ENCODE measurements around the gene C14orf132.

Gene C14orf132

DNA sequence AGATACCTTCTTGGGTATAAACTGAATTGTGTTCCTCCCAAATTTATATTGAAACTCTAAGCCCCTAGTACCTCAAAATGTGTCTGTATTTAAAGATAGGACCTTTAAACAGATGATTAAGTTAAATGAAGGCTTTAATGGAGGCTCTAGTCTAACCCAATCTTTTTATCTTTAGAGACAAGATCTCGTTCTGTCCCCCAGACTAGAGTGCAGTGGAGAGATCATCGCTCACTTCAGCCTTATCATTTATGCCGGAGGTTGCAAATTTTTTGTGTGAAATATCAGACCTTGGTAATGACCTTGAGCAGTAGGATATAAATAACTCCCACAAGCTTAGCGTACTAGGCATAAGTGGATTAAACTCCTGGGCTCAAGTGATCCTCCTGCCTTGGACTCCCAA lies 81.8 kb downstream of the C14orf132 start:
- no peak for DNase-seq (ENCODE audit: low read depth)

GRCh38 chr14:96121660-96122395 lies 82.7 kb downstream of the C14orf132 start:
- DNase-seq (ENCODE audit: low read depth), result no peak

- DNase-seq (ENCODE audit: low read depth), result no peak
Observed at GRCh38 chr14:96122496-96122895, 83.3 kb downstream of the C14orf132 start.

DNA sequence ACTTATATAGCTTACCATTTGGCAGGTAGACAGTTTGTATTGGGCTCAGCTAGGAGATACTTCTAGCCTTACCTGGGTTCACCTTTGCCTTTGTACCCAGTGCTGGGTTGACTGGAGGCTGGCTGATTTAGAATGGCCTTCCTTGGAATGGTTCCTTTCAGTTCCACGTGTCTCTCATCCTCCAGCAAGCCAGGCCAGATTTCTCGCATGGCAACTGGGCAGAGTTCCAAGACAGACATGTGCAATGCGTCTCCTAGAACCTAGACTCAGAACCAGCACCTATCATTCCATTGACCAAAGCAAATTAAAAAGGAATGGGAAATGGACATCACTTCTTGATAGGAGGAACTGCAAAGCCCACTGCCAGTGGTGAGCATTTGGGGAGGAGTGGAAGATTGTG lies 86.4 kb downstream of the C14orf132 start:
- DNase-seq (ENCODE audit: low read depth), result no peak

DNA sequence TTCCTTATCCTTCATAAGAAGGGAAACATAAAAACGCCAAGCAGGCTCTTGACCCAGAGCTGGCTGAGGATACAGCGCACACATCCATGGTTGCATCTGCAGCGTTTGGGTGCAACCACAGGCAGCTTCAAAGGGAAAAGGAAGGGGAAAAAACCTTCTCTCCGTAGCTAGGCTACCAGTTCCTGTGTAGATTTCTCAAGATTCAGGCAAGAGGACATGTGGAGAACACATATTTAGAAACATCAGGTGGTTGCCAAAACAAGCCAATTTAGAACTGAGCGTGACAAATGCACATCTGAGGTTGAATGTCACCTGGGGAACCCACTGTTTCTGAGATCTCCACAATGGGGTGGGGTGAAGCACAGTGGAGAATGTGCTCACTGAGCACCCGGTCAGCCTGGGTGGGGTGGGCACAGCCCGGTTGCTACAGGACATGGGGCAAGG lies 87.2 kb downstream of the C14orf132 start:
- DNase-seq (ENCODE audit: low read depth), result no peak

- no peak for DNase-seq (ENCODE audit: low read depth)
Observed at GRCh38 chr14:96126783-96127271, 87.7 kb downstream of the C14orf132 start.

GRCh38 chr14:96129128-96129736 lies 90.1 kb downstream of the C14orf132 start:
- DNase-seq (ENCODE audit: low read depth), result no peak

- DNase-seq (ENCODE audit: low read depth), result no peak
Observed at GRCh38 chr14:96130391-96130790, 91.2 kb downstream of the C14orf132 start.

- DNase-seq (ENCODE audit: low read depth), result no peak
Observed at GRCh38 chr14:96130854-96131253, 91.7 kb downstream of the C14orf132 start.

DNA sequence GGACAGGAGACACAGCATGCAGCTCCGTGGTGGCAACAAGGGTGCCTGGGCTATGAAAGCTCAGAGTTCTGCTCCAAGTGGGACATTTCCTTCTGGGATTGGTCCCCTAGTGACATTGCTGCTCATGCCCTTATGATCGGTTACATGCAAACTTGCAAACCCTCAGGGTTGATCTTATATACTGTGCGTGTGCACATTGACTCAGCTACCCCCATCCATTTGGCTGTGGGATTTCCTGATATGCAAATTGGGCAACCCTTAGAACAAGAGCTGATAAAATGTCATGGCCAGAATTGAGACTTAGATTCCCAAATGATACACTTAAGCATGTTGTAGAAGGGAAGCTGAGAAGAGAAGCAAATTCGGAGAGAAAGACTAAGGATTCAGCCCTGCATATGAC lies 92.7 kb downstream of the C14orf132 start:
- DNase-seq (ENCODE audit: low read depth), result no peak

- no peak for DNase-seq (ENCODE audit: low read depth)
Observed at GRCh38 chr14:96134508-96134907, 95.3 kb downstream of the C14orf132 start.

DNA sequence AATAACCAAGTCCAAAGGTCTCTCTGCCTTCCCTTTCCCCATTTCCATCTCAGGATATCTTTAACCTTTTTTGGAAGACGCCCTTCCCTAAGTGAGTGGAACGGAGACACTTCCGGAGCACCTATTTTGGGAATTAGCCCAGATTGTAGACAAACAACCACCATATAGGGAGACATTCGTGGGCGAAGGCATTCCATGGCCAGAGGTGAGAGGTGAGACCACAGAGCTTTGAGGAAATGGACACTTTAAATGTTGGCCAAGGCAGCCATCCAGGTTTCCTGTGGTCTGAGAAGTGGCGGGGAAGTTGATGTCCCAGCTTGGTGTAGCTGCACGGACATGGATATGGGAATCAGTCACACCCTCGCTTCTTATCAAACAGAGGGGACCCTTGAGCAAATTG lies 96.1 kb downstream of the C14orf132 start:
- DNase-seq (ENCODE audit: low read depth), result no peak

DNA sequence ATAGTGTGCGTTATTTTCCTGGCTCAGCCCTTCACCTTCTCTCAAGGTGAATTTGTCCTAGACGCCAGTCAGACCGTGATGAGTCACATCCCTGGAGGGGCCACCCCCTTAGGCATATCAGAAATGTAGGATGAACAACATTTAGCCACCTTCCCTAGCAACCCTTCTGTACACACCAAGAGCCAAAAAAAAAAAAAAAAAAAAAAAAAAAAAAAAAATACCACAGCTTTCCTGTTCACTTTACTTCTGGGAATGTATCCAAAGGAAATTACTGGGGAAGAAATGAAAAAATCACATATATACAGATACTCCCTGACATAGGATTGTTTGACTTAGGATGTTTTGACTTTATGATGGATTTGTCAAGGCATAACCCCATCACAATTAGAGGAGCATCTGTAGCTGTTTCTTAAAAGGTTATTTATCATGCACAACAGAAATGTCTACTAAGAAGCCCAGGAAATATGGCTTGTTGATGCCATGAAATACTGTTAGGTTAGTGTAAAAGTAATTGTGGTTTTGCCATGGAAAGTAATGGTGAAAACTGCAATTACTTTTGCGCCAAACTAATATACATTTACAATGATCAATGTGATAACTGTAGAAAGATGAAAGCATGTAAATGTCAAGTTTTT lies 97.3 kb downstream of the C14orf132 start:
- DNase-seq (ENCODE audit: low read depth), result peak; percentile 61

DNA sequence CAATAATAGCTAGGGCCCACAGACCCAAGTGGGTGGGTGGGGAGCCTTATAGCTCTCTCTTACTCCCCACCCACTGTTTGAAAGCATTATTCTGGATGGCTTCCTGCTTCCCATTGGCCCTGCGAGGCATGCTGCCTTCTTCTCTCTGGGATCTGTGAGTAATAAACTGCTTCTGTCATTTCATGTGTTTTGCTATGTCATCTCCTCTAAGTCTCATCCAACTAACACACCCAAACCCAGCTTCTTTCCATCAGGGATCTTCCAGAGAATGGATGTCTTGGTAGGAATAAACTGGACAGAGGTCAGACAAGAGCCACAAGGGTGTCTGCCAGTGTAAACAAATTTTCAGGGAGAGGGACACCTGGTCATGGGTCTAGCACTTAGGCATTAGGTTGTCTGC lies 99.1 kb downstream of the C14orf132 start:
- no peak for DNase-seq (ENCODE audit: low read depth)

GRCh38 chr14:96139169-96139568 lies 100.0 kb downstream of the C14orf132 start:
- no peak for DNase-seq (ENCODE audit: low read depth)

DNA sequence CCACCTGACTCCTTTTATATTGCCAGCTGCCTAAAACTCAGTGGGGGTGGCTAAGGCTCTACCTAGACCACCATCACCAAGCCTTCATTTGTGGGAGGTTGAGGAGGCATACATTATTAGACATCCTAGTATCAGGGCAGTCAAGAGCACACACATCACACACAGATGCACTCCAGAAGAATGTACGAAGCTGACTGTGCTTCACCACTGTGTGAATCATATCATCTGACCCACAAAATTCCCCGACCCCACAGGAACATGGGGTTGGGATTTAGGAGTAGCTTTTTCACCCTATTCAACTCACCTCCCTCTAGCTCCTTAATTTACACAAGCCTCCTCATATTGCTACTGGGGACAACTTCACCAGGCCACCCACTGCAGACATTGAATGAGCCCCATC lies 100.7 kb downstream of the C14orf132 start:
- DNase-seq (ENCODE audit: low read depth), result no peak

GRCh38 chr14:96140952-96141351 lies 101.8 kb downstream of the C14orf132 start:
- no peak for DNase-seq (ENCODE audit: low read depth)
